Mucosa of stomach (tissue), 1 donor: ENCODE data around the gene SLC7A1.

Experiments
- H3K27me3 ChIP-seq: one replicate; pipeline ENCODE4 v1.7.0; 2013; ENCODE audit warnings: mild to moderate bottlenecking, low read length; ENCODE audit not compliant: control insufficient read depth, insufficient read depth
- H3K36me3 ChIP-seq: one replicate; pipeline ENCODE4 v1.7.0; 2013; ENCODE audit warnings: low read length; ENCODE audit not compliant: control insufficient read depth, insufficient read depth
- H3K4me1 ChIP-seq: one replicate; pipeline ENCODE4 v1.7.0; 2013; ENCODE audit warnings: mild to moderate bottlenecking, low read length; ENCODE audit not compliant: control insufficient read depth, insufficient read depth
- H3K4me3 ChIP-seq: one replicate; pipeline ENCODE4 v1.7.0; 2013; ENCODE audit warnings: low read length
- H3K9ac ChIP-seq: one replicate; pipeline ENCODE4 v1.7.0; 2013; ENCODE audit warnings: mild to moderate bottlenecking, low read length, moderate library complexity
- H3K9me3 ChIP-seq: one replicate; pipeline ENCODE4 v1.7.0; 2013; ENCODE audit warnings: mild to moderate bottlenecking, low read length, moderate library complexity; ENCODE audit not compliant: control insufficient read depth
- donor health status: Pancreatic carcinoma.

SLC7A1 gene

GRCh38 chr13:29597246-29597645 is 1.8 kb upstream of the SLC7A1 start:
- Histone ChIP-seq H3K4me3 (no peak overlapping the region), H3K9ac (no peak overlapping the region), H3K9me3 (no peaks in the 10 kb centered on the region), H3K4me1 (no peaks in the 10 kb centered on the region), H3K36me3 (no peaks in the 10 kb centered on the region), H3K27me3 (peaks cover 4% of the 10 kb centered on the region)

DNA sequence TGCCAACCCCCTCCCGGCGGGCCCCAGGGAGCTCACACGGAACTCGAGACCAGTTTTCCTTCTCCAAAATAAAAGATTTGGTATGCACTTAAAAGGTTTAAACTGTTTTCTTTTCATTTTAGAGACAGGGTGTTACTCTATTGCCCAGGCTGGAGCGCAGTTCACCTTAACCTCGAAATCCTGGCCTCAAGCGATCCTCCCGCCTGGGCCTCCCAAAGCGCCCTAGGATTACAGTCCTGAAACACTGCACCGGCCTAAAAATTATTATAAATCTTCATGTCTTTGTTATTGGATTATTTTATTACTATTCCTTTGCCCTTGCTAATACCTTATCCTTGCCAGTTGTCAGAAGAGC is 553 bp upstream of the SLC7A1 start:
- Histone ChIP-seq H3K27me3 (peaks cover 4% of the 10 kb centered on the region), H3K4me3 (no peak overlapping the region), H3K4me1 (no peaks in the 10 kb centered on the region), H3K36me3 (no peaks in the 10 kb centered on the region), H3K9me3 (no peaks in the 10 kb centered on the region), H3K9ac (no peak overlapping the region)

- Histone ChIP-seq H3K9ac (peak overlapping the region; percentile 87), H3K4me1 (no peaks in the 10 kb centered on the region), H3K27me3 (peaks cover 4% of the 10 kb centered on the region), H3K9me3 (no peaks in the 10 kb centered on the region), H3K4me3 (peak overlapping the region; percentile 61), H3K36me3 (no peaks in the 10 kb centered on the region)
Observed at GRCh38 chr13:29594710-29595379, 643 bp downstream of the SLC7A1 start.

GRCh38 chr13:29594303-29594709 is 1.2 kb downstream of the SLC7A1 start:
- Histone ChIP-seq H3K4me3 (peak overlapping the region; percentile 61), H3K27me3 (peaks cover 4% of the 10 kb centered on the region), H3K4me1 (no peaks in the 10 kb centered on the region), H3K9ac (peak overlapping the region; percentile 87), H3K9me3 (no peaks in the 10 kb centered on the region), H3K36me3 (no peaks in the 10 kb centered on the region)

- Histone ChIP-seq H3K4me1 (no peaks in the 10 kb centered on the region), H3K9me3 (no peaks in the 10 kb centered on the region), H3K4me3 (no peak overlapping the region), H3K36me3 (no peaks in the 10 kb centered on the region), H3K9ac (peak overlapping the region; percentile 87), H3K27me3 (peaks cover 4% of the 10 kb centered on the region)
Observed at GRCh38 chr13:29593605-29594297, 1.7 kb downstream of the SLC7A1 start.

- Histone ChIP-seq H3K4me3 (no peak overlapping the region), H3K27me3 (no peaks in the 10 kb centered on the region), H3K4me1 (no peaks in the 10 kb centered on the region), H3K9ac (no peak overlapping the region), H3K9me3 (no peaks in the 10 kb centered on the region), H3K36me3 (no peaks in the 10 kb centered on the region)
Observed at GRCh38 chr13:29591310-29591709, 4.2 kb downstream of the SLC7A1 start.

DNA sequence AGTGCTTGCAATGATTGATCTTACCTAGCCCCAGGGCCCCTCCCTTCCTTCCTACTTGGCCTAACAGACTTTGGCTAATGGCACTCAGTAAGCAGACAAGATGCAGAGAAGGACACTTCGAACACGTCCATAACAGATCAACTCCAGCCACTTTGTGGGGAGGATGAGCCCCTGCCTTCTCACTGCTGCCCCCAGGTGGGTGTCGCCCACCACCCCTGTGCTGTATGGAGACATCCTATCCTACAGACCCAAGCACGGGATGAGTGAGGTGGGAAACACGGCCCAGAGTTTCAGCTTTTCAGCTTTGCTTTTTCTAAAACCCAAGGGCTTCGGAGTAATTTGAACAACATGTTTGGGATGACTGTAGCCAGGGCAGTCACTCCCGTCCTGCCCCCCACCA is 5.5 kb downstream of the SLC7A1 start:
- H3K4me3 ChIP-seq, result no peak overlapping the region
- no peaks in the 10 kb centered on the region for H3K9me3 ChIP-seq
- H3K9ac ChIP-seq, result no peak overlapping the region
- no peaks in the 10 kb centered on the region for H3K27me3 ChIP-seq
- H3K36me3 ChIP-seq, result no peaks in the 10 kb centered on the region
- H3K4me1 ChIP-seq, result no peaks in the 10 kb centered on the region

DNA sequence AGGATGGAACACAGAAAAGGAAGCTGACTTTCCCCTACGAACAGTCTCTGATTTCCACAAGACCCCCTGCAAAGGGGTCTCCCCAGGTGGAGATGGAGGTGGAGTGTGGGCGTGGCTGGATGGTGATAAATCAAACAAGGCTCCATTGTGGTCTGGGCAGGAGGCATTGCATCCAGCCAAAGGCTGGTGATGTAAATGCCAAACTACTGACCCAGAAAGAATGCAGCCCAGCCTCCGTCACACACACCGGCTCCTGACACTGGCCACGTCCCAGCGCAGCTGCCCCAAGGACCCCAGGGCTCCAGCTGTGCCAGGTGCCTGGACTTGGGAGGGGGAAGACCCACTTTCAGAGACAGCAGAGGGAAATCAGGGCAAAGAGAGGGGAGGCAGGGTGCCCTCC is 6.3 kb downstream of the SLC7A1 start:
- no peaks in the 10 kb centered on the region for H3K27me3 ChIP-seq
- H3K36me3 ChIP-seq, result no peaks in the 10 kb centered on the region
- H3K4me1 ChIP-seq, result no peaks in the 10 kb centered on the region
- H3K9me3 ChIP-seq, result no peaks in the 10 kb centered on the region
- H3K4me3 ChIP-seq, result no peak overlapping the region
- no peak overlapping the region for H3K9ac ChIP-seq

GRCh38 chr13:29587645-29588044 is 7.8 kb downstream of the SLC7A1 start:
- Histone ChIP-seq H3K9ac (no peak overlapping the region), H3K27me3 (no peaks in the 10 kb centered on the region), H3K9me3 (no peaks in the 10 kb centered on the region), H3K36me3 (no peaks in the 10 kb centered on the region), H3K4me1 (no peaks in the 10 kb centered on the region), H3K4me3 (no peak overlapping the region)

DNA sequence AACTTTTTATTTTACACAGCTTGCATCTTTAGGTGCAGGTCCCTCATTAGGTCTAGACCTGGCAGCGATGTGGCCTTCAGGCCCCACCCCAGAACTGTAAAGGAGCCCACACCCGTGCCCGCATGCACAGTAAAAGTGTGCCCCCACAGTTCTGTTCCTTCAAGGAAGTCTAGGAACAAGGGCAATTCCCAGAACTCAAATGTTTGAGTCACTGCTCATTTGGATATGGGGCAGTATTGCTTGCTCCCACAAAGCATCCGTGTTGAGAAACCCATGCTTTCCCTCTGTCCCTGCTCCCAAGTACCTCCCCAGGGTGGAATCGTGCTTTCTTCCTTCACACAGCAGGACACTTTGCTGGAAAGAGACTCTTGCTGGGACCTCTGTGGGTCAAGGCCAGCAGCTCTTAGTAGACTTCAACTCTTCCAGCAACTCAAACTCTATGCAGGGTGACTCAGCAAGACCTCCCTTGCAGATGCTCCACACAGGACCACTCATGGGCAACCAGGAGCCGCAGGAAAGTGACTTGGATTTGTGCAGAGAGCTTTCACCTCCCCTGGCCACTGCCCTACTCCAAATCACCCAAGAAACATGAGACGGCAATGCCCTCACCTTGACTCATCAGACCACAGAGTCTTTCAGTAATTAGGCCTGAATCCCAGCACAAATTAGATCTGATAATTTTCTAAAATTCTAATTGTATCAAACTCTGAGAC is 12.3 kb downstream of the SLC7A1 start:
- peaks cover 4% of the 10 kb centered on the region for H3K4me1 ChIP-seq
- no peaks in the 10 kb centered on the region for H3K9me3 ChIP-seq
- no peak overlapping the region for H3K4me3 ChIP-seq
- no peak overlapping the region for H3K9ac ChIP-seq
- no peaks in the 10 kb centered on the region for H3K36me3 ChIP-seq
- no peaks in the 10 kb centered on the region for H3K27me3 ChIP-seq

DNA sequence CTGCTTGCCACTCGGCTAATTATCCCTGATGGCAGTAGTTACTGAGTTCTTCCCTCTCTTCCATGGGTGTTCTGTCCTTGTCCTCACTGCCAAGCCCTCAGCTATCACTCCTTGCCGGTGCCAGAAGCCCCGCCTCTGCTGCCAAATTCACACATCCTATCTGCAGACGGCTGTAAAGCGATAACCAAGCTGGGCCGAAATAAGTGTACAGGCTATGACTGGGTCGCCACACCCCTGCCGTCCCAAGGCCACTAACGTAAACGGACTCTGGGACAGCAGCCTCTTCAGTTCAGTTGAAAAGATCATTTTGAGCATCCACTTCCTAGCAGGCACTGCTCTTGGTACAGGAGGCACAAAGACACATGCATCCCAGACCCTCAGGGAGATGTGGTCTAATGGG is 13.3 kb downstream of the SLC7A1 start:
- H3K9me3 ChIP-seq, result no peaks in the 10 kb centered on the region
- no peaks in the 10 kb centered on the region for H3K36me3 ChIP-seq
- peaks cover 4% of the 10 kb centered on the region for H3K4me1 ChIP-seq
- no peaks in the 10 kb centered on the region for H3K27me3 ChIP-seq
- no peak overlapping the region for H3K4me3 ChIP-seq
- no peak overlapping the region for H3K9ac ChIP-seq

GRCh38 chr13:29581666-29582065 is 13.8 kb downstream of the SLC7A1 start:
- no peaks in the 10 kb centered on the region for H3K27me3 ChIP-seq
- H3K9ac ChIP-seq, result no peak overlapping the region
- no peaks in the 10 kb centered on the region for H3K9me3 ChIP-seq
- H3K4me1 ChIP-seq, result peaks cover 4% of the 10 kb centered on the region
- H3K4me3 ChIP-seq, result no peak overlapping the region
- no peaks in the 10 kb centered on the region for H3K36me3 ChIP-seq
